Measurements from ENCODE around the gene METTL8.

The METTL8 gene

DNA sequence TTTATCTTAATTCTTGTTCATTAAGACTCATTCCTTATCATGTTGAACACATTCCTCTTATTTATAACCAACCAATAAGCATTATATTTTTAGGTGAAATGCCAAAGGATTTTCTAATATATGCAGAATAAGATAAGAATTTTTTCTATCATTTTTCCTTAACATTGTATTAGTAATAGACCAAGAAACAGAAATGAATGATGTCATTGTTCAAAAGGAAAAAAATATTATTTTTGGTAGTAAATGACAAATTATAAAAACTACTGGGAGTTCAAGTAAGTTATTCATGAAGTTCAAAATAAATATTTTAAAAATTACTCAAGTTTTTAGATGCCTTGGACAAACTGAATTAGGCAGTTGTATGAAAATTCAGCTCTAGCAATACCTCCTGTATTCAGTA is 25.7 kb upstream of the METTL8 start:
- Histone ChIP-seq H3K27ac (ENCODE audit: poor library complexity, severe bottlenecking) (no peak overlapping the region), H3K36me3 (ENCODE audit: low read depth) (peaks cover 63% of the 10 kb centered on the region), H3K9me3 (ENCODE audit: severe bottlenecking) (no peaks in the 10 kb centered on the region), H3K4me1 (ENCODE audit: insufficient read depth, poor library complexity, severe bottlenecking) (no peaks in the 10 kb centered on the region), H3K4me3 (ENCODE audit: severe bottlenecking) (no peak overlapping the region), H3K27me3 (ENCODE audit: insufficient read depth, poor library complexity, severe bottlenecking) (no peaks in the 10 kb centered on the region)
- TF ChIP-seq, protein P1, sequence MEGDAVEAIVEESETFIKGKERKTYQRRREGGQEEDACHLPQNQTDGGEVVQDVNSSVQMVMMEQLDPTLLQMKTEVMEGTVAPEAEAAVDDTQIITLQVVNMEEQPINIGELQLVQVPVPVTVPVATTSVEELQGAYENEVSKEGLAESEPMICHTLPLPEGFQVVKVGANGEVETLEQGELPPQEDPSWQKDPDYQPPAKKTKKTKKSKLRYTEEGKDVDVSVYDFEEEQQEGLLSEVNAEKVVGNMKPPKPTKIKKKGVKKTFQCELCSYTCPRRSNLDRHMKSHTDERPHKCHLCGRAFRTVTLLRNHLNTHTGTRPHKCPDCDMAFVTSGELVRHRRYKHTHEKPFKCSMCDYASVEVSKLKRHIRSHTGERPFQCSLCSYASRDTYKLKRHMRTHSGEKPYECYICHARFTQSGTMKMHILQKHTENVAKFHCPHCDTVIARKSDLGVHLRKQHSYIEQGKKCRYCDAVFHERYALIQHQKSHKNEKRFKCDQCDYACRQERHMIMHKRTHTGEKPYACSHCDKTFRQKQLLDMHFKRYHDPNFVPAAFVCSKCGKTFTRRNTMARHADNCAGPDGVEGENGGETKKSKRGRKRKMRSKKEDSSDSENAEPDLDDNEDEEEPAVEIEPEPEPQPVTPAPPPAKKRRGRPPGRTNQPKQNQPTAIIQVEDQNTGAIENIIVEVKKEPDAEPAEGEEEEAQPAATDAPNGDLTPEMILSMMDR (IDR thresholded peaks at IDR 0.05; ENCODE audit: poor library complexity, severe bottlenecking) = no peak
- ATAC-seq (ENCODE audit: low read depth) (no peak), DNase-seq (ENCODE audit: low spot score) (no peak)

DNA sequence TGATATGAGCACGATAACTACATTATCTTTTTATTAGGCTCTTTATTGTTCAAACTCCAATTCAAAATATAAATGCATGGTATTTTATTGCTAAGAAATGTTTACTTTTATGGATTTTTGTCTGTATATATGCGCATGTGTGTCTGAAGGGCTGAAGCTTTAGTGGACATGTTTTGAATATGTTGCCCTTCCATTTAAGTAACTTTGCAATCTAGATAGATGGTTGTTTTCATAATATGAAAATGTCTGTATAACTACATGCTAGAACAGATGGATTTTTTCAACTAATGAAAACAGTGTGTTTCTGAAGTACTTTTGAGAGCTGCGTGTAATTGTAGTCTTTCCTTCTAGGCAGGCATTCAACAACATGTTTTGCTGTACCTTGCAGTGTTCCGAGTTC is 19.0 kb upstream of the METTL8 start:
- Histone ChIP-seq H3K4me1 (ENCODE audit: insufficient read depth, poor library complexity, severe bottlenecking) (no peaks in the 10 kb centered on the region), H3K4me3 (ENCODE audit: severe bottlenecking) (no peak overlapping the region), H3K27ac (ENCODE audit: poor library complexity, severe bottlenecking) (no peak overlapping the region), H3K36me3 (ENCODE audit: low read depth) (peaks cover 75% of the 10 kb centered on the region), H3K27me3 (ENCODE audit: insufficient read depth, poor library complexity, severe bottlenecking) (no peaks in the 10 kb centered on the region), H3K9me3 (ENCODE audit: severe bottlenecking) (no peaks in the 10 kb centered on the region)
- no peak for ATAC-seq (ENCODE audit: low read depth)
- no peak for DNase-seq (ENCODE audit: low spot score)
- TF ChIP-seq, protein P1 (IDR thresholded peaks at IDR 0.05; ENCODE audit: poor library complexity, severe bottlenecking) = no peak

DNA sequence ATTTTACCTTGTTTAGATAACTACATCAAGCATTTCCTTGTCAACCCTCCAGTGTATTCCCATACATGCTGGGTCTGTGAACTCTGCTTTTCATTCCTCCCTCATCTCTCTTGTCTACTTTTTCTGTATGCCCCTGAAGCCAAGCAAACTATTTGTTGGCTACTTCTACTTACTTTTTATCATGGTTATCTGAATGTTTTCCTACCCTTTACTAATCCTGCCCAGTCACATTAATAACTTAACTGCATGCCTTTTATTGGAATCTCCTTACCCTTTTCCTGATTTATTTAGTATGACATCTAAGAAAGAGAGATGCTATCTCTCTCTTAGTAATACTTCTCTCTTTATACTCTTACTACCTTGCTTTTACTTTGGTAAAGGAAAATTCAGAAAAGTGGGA is 17.3 kb upstream of the METTL8 start:
- ATAC-seq (ENCODE audit: low read depth) = no peak
- Histone ChIP-seq H3K4me3 (ENCODE audit: severe bottlenecking) (no peak overlapping the region), H3K36me3 (ENCODE audit: low read depth) (peaks cover 68% of the 10 kb centered on the region), H3K27me3 (ENCODE audit: insufficient read depth, poor library complexity, severe bottlenecking) (no peaks in the 10 kb centered on the region), H3K9me3 (ENCODE audit: severe bottlenecking) (no peaks in the 10 kb centered on the region), H3K4me1 (ENCODE audit: insufficient read depth, poor library complexity, severe bottlenecking) (no peaks in the 10 kb centered on the region), H3K27ac (ENCODE audit: poor library complexity, severe bottlenecking) (no peak overlapping the region)
- DNase-seq (ENCODE audit: low spot score) = no peak
- TF ChIP-seq, protein P1 (IDR thresholded peaks at IDR 0.05; ENCODE audit: poor library complexity, severe bottlenecking) = no peak

DNA sequence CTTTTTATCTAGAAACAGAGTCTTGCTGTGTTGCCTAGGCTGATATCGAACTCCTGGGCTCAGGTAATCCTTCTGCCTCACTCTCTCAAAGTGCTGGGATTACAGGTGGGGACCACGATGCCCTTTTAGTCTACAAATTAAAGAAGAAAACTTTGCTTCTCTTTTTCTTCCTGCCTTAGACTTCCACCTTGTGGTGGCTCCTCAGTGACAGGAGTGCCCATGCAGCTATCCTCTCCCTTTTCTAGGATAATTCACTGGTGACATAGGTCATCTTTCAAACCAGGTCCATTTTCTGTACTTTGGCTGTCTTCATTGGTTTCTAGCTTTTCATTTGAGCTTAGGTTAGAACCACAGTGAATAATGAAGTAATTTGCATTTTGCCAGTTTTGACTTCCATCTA is 13.9 kb upstream of the METTL8 start:
- TF ChIP-seq, protein P1 (IDR thresholded peaks at IDR 0.05; ENCODE audit: poor library complexity, severe bottlenecking) = peak; percentile 26
- ATAC-seq (ENCODE audit: low read depth) (no peak), DNase-seq (ENCODE audit: low spot score) (no peak)
- no peaks in the 10 kb centered on the region for H3K9me3 ChIP-seq (ENCODE audit: severe bottlenecking)
- peaks cover 76% of the 10 kb centered on the region for H3K36me3 ChIP-seq (ENCODE audit: low read depth)
- H3K4me1 ChIP-seq (ENCODE audit: insufficient read depth, poor library complexity, severe bottlenecking) = no peaks in the 10 kb centered on the region
- H3K27me3 ChIP-seq (ENCODE audit: insufficient read depth, poor library complexity, severe bottlenecking) = no peaks in the 10 kb centered on the region
- no peak overlapping the region for H3K27ac ChIP-seq (ENCODE audit: poor library complexity, severe bottlenecking)
- no peak overlapping the region for H3K4me3 ChIP-seq (ENCODE audit: severe bottlenecking)

DNA sequence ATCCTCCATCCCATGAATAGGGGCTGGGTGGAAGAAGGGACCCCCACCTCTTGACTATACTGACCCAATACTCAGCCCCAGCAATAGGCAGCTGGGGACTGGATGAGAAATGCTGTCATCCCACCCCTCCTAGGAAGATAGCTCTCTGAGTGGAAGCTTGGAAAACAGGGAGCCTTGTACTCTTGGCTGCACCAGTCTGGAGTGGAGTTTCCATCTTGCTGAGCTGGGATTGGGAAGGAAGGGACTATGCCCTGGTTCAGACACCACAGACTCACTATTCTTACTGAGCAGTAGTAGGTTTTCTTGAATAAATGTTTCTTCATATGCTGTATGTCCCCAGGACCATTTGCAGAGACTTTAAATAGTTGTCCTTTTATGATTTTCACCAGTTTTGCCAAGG is 7.7 kb upstream of the METTL8 start:
- Histone ChIP-seq H3K4me3 (ENCODE audit: severe bottlenecking) (no peak overlapping the region), H3K36me3 (ENCODE audit: low read depth) (peaks cover 84% of the 10 kb centered on the region), H3K4me1 (ENCODE audit: insufficient read depth, poor library complexity, severe bottlenecking) (no peaks in the 10 kb centered on the region), H3K27ac (ENCODE audit: poor library complexity, severe bottlenecking) (no peak overlapping the region), H3K9me3 (ENCODE audit: severe bottlenecking) (no peaks in the 10 kb centered on the region), H3K27me3 (ENCODE audit: insufficient read depth, poor library complexity, severe bottlenecking) (no peaks in the 10 kb centered on the region)
- DNase-seq (ENCODE audit: low spot score) (no peak), ATAC-seq (ENCODE audit: low read depth) (no peak)
- TF ChIP-seq, protein P1 (IDR thresholded peaks at IDR 0.05; ENCODE audit: poor library complexity, severe bottlenecking) = no peak
